Activated T-cell treated with anti-CD3 and anti-CD28 coated beads, Interleukin-2, amount 50 U/mL, for 4 hours (primary cell): Measurements from ENCODE around the gene PEX14. TPM values are rescaled to one million over a fixed set of nuclear protein-coding genes. Genes with fewer than 3 reads are reported as not detected.

ENCODE experiments used
- ATAC-seq, 2 donors: fragments of 200-7000 bp; cut with Tn5 transposase; one replicate each; pipeline ENCODE4 v1.10.0; 2021
- DNase-seq: peaks from one replicate; pipeline ENCODE4 v3.0.0-alpha.2; 2020
- H3K27me3 Mint-ChIP-seq: one replicate; pipeline ENCODE4 v1.8.0; 2021; ENCODE audit warnings: low read depth, mixed read lengths
- H3K36me3 Mint-ChIP-seq: one replicate; pipeline ENCODE4 v1.8.0; 2022; ENCODE audit warnings: mixed read lengths; ENCODE audit not compliant: insufficient read depth
- H3K4me1 Mint-ChIP-seq: one replicate; pipeline ENCODE4 v1.8.0; 2021; ENCODE audit warnings: low read depth, mixed read lengths
- H3K4me3 Mint-ChIP-seq: one replicate; pipeline ENCODE4 v1.8.0; 2021; ENCODE audit warnings: mild to moderate bottlenecking, moderate library complexity, mixed read lengths
- H3K9me3 Mint-ChIP-seq: one replicate; pipeline ENCODE4 v1.8.0; 2021; ENCODE audit warnings: mixed read lengths
- total RNA-seq, 3 donors: library from RNA; stranded (reverse); gene quantifications; one replicate each; pipeline ENCODE4 v1.2.1, GENCODE V29; 2021

The PEX14 gene
- total RNA-seq, 3 donors from 2014 or later, result 21.6 to 23.4 (median 22.2) TPM

DNA sequence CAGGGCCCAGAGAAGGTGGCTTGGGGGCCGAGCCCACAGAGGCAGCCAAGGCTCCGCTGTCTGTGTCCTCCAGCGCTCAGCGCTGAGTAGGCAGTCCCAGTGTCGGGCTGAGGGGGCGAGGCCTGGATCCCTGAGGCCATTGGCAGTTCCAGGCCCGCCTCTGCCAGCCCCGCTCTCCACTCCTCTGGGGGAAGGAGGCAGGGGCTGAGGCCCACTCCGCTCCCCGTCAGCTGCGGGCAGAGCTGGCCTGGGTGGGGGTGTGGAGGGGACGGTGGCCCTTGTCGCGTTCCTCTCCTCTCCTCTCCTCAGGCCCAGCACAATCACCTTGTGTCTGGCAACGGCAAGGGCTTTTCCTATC lies 188.9 kb downstream of the PEX14 start:
- Mint-ChIP-seq H3K4me1 (no peaks in the 10 kb centered on the region), H3K36me3 (peaks cover 2% of the 10 kb centered on the region), H3K27me3 (no peaks in the 10 kb centered on the region), H3K9me3 (no peaks in the 10 kb centered on the region), H3K4me3 (no peak overlapping the region)
- DNase-seq (no peak), ATAC-seq (no peak)

DNA sequence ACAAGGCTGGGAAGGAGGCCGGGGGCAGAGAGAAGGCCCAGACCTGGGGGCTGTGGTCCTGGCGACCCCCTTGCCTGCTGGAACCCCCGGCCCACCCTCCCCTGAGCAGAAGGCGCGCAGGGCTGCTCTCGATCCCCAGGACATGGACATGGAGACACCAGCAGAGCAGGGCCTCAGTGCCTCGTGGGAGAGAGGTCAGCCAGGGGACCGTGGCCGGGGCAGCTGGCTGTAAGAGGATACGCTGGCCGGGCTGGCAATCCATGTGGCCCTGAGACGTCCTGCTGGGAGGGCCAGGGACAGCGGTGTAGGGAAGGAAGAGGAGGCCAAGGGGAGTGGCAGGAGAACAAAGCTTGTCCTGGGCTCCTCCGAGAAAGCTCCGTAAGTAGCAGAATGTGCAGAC lies 189.5 kb downstream of the PEX14 start:
- no peaks in the 10 kb centered on the region for H3K4me1 Mint-ChIP-seq
- no peaks in the 10 kb centered on the region for H3K27me3 Mint-ChIP-seq
- peaks cover 2% of the 10 kb centered on the region for H3K36me3 Mint-ChIP-seq
- no peak overlapping the region for H3K4me3 Mint-ChIP-seq
- H3K9me3 Mint-ChIP-seq, result no peaks in the 10 kb centered on the region
- ATAC-seq, result no peak
- no peak for DNase-seq

DNA sequence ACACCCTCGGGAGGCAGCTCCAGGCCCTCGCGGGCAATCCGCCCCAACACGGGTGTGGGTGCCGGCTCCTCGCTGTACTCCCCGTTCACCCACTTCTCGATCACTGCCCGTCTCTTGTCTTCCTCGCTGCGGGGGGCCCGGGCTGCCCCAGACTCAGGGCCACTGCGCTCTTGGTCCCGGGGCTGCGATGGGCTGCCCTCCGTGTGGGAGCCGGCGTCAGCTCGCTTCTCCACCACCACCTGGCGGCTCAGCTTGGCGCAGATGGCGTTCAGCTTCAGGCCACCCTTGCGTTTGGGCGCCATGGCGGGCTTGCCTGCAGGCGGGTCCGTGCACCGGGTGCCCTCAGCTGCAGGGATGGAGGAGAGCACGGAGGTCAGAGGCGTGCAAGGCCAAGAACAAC lies 190.5 kb downstream of the PEX14 start:
- Mint-ChIP-seq H3K36me3 (peaks cover 2% of the 10 kb centered on the region), H3K4me3 (no peak overlapping the region), H3K4me1 (no peaks in the 10 kb centered on the region), H3K27me3 (no peaks in the 10 kb centered on the region), H3K9me3 (no peaks in the 10 kb centered on the region)
- no peak for DNase-seq
- no peak for ATAC-seq

DNA sequence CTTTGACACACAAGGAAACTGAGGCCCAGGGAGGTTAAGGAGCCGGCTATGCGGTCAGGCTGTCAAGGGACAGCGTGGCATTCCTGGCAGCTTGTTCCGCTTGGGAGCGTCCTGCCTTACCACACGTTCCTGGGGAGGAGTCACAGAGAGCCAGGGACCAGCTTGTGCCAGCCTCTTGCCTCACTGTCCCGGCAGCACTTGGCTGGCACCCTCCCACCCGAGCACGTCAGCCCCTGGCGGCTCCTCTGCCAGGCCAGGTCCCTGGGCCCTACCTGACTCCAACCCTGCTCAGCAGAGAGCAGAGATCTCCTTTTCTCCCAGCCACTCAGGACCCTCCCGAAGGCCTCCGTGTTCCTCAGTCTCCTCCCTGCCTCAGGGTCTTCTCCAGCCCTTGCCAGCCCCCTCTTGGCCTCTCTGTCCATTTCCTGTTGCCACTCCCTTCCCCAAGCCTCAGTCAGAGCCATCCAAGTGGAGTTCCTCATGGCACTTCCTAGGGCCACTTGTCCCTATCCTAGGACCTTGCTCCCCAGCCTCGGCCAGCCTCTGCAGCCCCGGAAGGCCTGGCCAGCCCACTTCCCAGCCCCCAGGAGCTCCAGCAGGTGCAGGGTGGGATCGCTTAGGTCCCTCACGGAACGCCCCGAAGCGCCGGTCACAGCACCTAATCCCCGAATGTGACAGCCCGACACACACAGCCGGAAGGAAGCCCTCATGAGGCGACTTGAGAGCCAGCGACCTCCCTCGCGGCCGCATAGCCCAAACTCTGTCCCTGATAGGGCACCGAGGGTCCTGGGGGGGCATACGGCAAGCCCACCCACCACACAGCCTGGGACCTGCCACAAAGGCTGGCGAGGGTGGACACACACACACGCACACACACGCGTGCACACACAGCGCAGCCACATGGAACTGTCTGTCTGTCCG lies 191.4 kb downstream of the PEX14 start:
- H3K36me3 Mint-ChIP-seq, result peaks cover 2% of the 10 kb centered on the region
- no peaks in the 10 kb centered on the region for H3K9me3 Mint-ChIP-seq
- ATAC-seq (no peak), DNase-seq (no peak)
- no peaks in the 10 kb centered on the region for H3K4me1 Mint-ChIP-seq
- H3K27me3 Mint-ChIP-seq, result no peaks in the 10 kb centered on the region
- H3K4me3 Mint-ChIP-seq, result no peak overlapping the region

DNA sequence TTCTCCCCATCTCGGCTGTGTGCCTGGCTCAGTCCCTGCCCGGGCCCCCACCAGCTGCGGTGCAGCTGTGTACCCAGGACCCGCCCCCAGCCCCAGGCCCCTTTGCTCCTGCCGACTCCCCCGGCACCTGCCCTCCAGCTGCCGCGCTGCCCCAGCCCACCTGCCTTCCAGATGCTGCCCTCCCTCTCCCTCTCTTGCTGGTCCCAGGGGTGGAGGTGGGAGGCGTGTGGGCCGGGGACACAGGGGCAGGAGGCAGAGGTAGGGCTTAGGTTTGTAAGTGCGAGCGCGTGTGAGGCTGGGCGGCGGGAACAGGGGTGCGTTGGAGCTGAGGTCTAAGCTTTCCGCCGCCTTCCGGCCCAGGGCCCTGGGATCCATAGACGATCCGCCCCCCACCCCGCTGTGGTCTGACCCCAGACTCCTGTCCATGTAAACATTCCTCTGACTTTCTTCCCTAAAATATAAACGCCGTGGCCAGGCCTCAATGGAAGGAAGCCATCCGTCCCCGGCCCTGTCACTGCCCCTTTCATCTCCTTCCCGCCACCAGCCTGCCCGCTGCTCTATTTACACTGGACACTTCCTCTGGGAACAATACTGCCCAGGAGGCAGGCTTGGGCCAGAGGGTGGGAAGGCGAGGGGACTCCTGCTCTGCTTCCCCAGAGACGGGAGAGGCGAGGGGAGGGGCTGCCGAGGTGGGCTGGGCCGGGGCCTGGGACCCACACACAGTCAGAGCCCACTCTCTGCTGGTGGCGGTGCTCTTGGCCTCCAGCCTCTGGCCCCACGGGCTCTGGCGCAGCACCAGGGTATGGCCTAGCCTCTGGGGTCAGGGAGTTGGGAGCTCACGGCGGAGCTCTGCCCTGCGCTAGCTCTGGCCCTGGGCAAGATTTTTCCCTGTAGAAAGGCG lies 193.4 kb downstream of the PEX14 start:
- Mint-ChIP-seq H3K4me3 (no peak overlapping the region), H3K27me3 (no peaks in the 10 kb centered on the region), H3K9me3 (no peaks in the 10 kb centered on the region), H3K36me3 (peaks cover 2% of the 10 kb centered on the region), H3K4me1 (no peaks in the 10 kb centered on the region)
- no peak for DNase-seq
- ATAC-seq, result no peak

DNA sequence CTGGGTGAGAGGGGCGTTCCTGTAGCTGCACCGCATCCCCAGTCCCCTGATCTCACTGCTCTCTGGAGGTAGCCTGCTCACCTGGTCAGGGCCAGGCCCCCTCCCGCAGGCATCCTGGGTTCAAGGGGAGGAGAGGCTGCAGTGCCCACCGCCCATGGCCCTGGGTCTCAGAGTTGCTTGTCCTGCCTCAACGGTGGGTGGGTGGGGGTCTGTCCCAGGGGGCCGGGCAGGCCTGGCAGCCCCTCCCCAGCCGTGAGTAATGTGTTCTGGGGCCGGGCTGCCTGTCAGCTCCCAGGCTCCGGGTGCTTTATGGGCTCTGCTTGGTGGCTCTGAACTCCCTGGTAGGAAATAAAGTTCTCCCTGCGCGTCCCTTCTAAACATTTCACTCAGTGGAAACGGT lies 194.8 kb downstream of the PEX14 start:
- Mint-ChIP-seq H3K27me3 (no peaks in the 10 kb centered on the region), H3K4me1 (no peaks in the 10 kb centered on the region), H3K36me3 (peaks cover 2% of the 10 kb centered on the region), H3K9me3 (no peaks in the 10 kb centered on the region), H3K4me3 (no peak overlapping the region)
- ATAC-seq, result no peak
- no peak for DNase-seq

DNA sequence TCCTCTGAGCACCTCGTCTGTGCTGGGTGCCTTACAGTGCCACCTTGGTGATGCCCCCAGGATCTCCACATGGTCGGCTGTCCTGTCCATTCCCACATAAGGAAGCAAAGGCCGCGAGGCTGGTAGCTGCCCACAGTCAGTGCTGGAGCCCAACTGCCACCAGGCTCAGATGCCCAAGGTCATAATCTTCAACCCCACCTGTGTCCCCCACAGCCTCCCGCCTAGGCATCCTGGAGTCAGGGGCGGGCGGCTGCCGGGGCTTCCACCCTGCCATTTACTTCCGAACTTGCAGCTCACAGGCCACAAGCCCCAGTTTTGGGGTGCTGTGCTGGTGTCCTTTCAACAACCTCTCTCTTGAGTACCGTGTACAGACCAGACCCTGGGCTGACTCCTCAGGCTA lies 195.4 kb downstream of the PEX14 start:
- no peak for ATAC-seq
- no peak overlapping the region for H3K4me3 Mint-ChIP-seq
- DNase-seq, result no peak
- no peaks in the 10 kb centered on the region for H3K4me1 Mint-ChIP-seq
- no peaks in the 10 kb centered on the region for H3K9me3 Mint-ChIP-seq
- H3K27me3 Mint-ChIP-seq, result no peaks in the 10 kb centered on the region
- H3K36me3 Mint-ChIP-seq, result peaks cover 2% of the 10 kb centered on the region

DNA sequence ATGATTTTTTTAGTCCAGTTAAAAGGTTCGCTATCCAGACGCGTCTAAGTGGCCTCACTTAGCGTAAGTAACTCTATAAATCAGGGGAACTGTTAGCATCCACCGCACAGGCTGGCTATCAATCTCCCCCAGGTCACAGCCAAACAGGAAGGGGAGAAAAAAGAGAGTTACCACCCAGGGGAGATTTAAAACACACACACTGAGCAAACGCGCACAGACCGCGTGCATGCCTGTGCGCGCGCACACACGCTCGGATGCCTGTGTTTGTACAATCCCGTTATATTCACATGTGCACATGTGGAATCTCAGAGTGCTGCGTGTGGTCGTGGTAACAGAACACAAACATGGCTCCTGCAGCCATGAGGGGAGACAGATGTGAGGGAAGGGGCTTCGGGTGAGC lies 196.3 kb downstream of the PEX14 start:
- ATAC-seq (no peak), DNase-seq (no peak)
- Mint-ChIP-seq H3K4me1 (no peaks in the 10 kb centered on the region), H3K27me3 (no peaks in the 10 kb centered on the region), H3K36me3 (no peaks in the 10 kb centered on the region), H3K4me3 (no peak overlapping the region), H3K9me3 (no peaks in the 10 kb centered on the region)

DNA sequence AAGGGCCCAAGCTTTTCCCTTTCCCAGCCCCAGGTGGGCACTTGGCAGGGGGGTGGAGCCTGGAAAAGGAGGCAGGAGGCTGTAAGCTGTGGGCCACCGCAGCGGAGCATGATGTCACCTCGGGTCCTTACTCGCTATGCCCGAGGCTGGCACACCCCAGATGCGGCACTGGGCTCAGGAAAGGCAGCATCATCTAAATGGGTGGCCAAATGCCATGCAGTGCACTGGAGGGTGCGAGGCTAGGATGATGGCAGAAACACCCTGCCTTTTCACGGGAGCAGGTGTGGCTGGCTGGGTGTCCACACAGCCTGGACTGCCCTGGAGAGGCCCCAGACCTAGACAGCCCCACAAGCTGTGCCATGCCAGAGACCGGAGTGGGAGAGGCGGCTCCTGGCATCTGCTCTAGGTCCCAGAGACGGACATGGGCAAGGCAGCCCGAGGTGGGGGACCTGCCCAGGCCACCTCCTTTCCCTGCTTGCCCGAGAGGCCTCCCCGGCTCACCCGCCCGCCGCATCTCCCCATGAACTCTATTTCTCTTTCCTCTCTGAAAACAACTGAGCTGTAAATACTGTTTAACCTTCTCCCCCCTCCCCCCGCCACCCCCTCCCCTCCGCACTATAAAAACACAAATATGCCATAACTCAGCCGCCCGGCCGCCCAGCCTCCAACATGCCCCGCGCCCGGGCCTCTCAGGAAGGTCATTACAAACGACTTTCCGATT lies 197.0 kb downstream of the PEX14 start:
- Mint-ChIP-seq H3K4me3 (no peak overlapping the region), H3K4me1 (no peaks in the 10 kb centered on the region), H3K36me3 (no peaks in the 10 kb centered on the region), H3K9me3 (no peaks in the 10 kb centered on the region), H3K27me3 (no peaks in the 10 kb centered on the region)
- ATAC-seq, result no peak
- DNase-seq, result no peak

DNA sequence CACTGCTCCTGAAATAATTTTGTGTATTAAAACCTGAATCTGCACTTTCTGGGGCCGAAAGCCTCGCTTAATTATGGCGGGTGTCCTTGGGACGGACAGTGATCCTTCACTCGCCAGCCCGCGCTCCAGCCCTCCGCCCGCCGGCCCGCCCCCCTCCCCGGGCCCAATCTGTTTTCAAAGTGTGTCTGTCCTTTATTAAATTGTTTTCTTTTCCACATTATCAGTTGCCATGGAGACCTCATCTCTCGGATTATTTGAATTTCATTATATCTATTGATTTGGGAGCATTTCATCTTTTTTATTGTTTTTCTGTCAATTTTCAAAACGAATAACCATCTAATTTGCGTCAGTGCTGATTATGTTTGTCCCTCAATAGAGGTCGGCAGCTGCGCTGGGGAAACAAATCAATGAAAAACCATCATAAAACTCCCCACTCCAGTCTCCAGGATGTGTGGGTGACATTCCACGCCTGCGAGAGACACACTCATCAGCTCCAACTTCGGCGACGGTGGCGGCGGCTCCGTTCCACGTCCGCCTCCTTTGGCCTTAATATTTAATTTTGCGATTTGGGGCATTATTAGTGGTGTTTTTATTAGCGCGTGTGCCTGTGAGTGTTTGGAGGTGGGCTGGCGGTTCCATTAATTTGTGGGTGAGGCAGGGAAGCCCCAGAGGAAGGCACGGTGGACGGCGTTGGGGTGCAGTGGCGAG lies 197.7 kb downstream of the PEX14 start:
- Mint-ChIP-seq H3K4me3 (no peak overlapping the region), H3K36me3 (no peaks in the 10 kb centered on the region), H3K4me1 (no peaks in the 10 kb centered on the region), H3K27me3 (no peaks in the 10 kb centered on the region), H3K9me3 (no peaks in the 10 kb centered on the region)
- DNase-seq, result no peak
- no peak for ATAC-seq

DNA sequence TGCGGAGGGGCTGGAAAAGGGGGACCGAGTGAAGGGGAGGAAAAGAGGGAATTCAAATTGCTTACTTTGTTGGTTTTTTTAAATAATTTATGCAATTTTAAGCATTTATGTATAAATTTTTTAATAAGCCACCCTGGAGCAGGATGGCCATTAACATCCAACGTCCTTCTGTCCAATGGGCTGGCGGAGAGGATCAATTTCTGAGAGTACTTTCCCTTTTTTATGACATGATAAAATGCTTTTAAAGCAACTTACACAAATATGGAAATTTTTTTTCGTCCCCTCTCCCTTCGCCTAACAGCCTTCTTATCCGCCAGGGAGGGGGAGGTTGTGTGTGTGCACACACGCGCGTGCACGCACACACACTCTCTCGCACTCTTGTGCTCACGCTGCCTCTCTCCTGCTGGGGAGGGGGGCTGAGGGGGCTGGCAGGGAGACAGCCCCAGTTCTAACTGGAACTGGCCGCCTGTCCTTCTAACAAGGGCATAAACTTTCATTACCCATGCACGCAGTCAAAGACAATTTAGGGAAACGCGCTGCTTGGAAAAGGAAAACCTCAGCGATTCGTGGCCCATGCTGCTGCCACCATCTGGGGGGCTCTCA lies 198.5 kb downstream of the PEX14 start:
- no peaks in the 10 kb centered on the region for H3K9me3 Mint-ChIP-seq
- no peaks in the 10 kb centered on the region for H3K4me1 Mint-ChIP-seq
- no peaks in the 10 kb centered on the region for H3K36me3 Mint-ChIP-seq

DNA sequence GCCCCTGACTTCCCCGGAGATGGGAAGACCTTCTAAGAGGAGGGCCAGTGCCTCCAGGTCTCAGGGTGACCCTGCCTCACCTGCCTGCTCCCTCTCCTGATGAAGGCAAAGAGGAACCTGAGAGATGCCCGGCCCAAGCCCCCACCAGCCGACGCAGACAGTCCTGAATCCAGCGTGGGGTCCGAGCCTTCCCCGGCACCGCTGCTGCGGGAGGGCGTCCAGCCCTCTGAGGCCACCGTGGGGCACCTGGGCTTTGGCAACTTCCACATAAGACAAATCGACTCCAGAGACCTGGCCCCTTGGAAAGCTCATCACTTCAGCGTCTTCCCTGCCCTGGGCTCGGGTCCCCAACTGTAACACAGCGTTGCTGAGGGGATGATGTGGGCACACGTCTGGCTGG lies 199.5 kb downstream of the PEX14 start:
- H3K36me3 Mint-ChIP-seq, result no peaks in the 10 kb centered on the region
- DNase-seq (no peak), ATAC-seq (no peak)
- H3K4me1 Mint-ChIP-seq, result no peaks in the 10 kb centered on the region
- no peaks in the 10 kb centered on the region for H3K9me3 Mint-ChIP-seq
- H3K27me3 Mint-ChIP-seq, result no peaks in the 10 kb centered on the region
- no peak overlapping the region for H3K4me3 Mint-ChIP-seq

More for the DNA sequence above, 198.5 kb downstream of the PEX14 start:
- ATAC-seq (no peak), DNase-seq (no peak)
- Mint-ChIP-seq H3K27me3 (no peaks in the 10 kb centered on the region), H3K4me3 (no peak overlapping the region)

DNA sequence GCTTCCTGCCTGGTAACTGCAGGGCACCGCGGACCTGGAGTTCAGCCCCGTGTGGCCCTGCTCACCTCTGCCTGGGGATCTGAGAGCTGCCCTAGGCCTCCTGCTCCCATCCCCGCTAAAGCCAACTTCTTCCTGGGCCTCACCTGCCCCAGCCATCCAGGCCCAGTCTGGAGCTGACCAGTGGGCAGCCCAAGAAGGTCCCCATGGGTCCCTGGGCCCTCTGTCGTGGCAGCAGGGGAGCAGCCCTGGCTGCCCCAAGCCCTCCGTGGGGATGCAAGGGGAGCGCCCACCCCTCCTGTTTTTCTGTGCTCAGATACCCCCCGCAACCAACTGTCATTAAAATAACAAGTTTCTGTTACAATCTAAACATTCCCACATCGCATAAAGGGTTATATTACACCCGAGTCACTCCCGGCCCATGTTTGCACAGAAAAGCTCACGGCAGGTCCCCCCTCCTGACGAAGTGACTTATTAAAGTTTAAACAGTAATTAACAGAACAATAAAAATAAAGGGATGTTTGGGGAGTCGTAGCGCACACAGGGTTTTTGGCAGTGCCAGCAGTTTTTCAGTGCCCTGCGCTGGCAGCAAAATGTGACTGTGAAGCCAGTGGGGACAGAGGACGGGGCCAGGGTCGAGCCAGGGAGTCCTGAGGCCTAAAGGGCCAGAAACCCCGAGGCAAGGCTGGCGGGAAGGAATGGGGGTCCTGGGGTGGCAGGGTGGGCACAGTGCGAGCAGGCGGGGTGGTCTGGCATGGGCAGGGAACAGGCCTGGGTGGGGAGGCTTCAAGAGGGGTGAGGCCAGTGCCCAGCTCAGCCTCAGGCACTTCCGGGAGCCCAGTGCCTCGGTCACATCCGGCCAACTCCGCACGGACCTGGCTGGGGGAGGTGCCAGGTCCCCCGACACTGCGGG lies 200.2 kb downstream of the PEX14 start:
- Mint-ChIP-seq H3K9me3 (no peaks in the 10 kb centered on the region), H3K4me3 (no peak overlapping the region), H3K4me1 (no peaks in the 10 kb centered on the region), H3K36me3 (no peaks in the 10 kb centered on the region), H3K27me3 (no peaks in the 10 kb centered on the region)
- no peak for DNase-seq
- no peak for ATAC-seq
